HCT116 (cell line): ENCODE results near the gene CBLIF. TPM values are rescaled to one million over a fixed set of nuclear protein-coding genes. Genes with fewer than 3 reads are reported as not detected.

Experiments
- ATAC-seq: fragments of 200-7000 bp; cut with Tn5 transposase; 2 replicates; pipeline ENCODE4 v1.9.1; 2020; ENCODE audit warnings: mild to moderate bottlenecking, moderate library complexity
- BruUV-seq: library from RNA; stranded (reverse); fragments of 400-500 nt; replicated peaks from 2 replicates; lab custom pipeline; 2021; lab: Mats Ljungman, UMichigan
- CTCF ChIA-PET: fragments of 300-600 bp; sonication (Branson Sonifier 250); formaldehyde crosslinking; loops from one replicate; lab custom pipeline; 2021; ENCODE audit warnings: antibody characterized with exemption; lab: Charles Lee
- POLR2A ChIA-PET: fragments of 300-600, 350-600 bp; sonication (Branson Sonifier 250); formaldehyde crosslinking; loops from one replicate; lab custom pipeline; 2021; ENCODE audit warnings: antibody characterized with exemption; lab: Charles Lee
- RAD21 ChIA-PET, 2 experiments: fragments of 300-600 bp; sonication (Branson Sonifier 250); formaldehyde crosslinking; loops; one replicate each; lab custom pipeline; 2023; ENCODE audit warnings: low total read pairs in 2 of 2; ENCODE audit not compliant: uncharacterized antibody in 2 of 2, unreplicated experiment in 2 of 2, low non-redundant PET in 1 of 2; lab: Charles Lee
- DNase-seq: peaks from one replicate; pipeline ENCODE4 v3.0.0-alpha.2; 2010; ENCODE audit warnings: low read depth, low spot score
- H2AFZ ChIP-seq: fragments of 200-600 bp; shearing (Covaris generic), sonication (generic); 2 replicates; pipeline ENCODE4 v1.6.1; 2017; ENCODE audit warnings: low read depth, mixed run types, mixed read lengths, antibody characterized with exemption, low read length; ENCODE audit not compliant: poor library complexity, severe bottlenecking
- H3K27ac ChIP-seq: 2 replicates; pipeline ENCODE4 v1.5.1; 2012; ENCODE audit warnings: low read depth, low read length
- H3K27me3 ChIP-seq: fragments of 200-600 bp; sonication (generic); 2 replicates; pipeline ENCODE4 v1.6.1; 2016; ENCODE audit warnings: mixed run types, low read length, mixed read lengths; ENCODE audit not compliant: insufficient read depth
- H3K36me3 ChIP-seq, 2 experiments: fragments of 200-500 bp in 1 of 2; fragments of 200-600 bp in 1 of 2; sonication (Bioruptor generic) in 1 of 2; sonication (generic) in 1 of 2; 2 replicates each; pipeline versions ENCODE4 v1.5.1 to v1.6.1; 2014 to 2016; ENCODE audit warnings: low read length in 2 of 2, inconsistent platforms in 1 of 2, mixed read lengths in 1 of 2, mixed run types in 1 of 2; ENCODE audit not compliant: insufficient read depth in 2 of 2, control insufficient read depth in 1 of 2
- H3K4me1 ChIP-seq, 2 experiments: fragments of 200-600 bp in 1 of 2; sonication (generic) in 1 of 2; 2 replicates each; pipeline versions ENCODE4 v1.5.1 to v1.6.1; 2012 to 2017; ENCODE audit warnings: low read length in 2 of 2, inconsistent platforms in 1 of 2, mild to moderate bottlenecking in 1 of 2, mixed read lengths in 1 of 2, mixed run types in 1 of 2, moderate library complexity in 1 of 2; ENCODE audit not compliant: insufficient read depth in 2 of 2, control insufficient read depth in 1 of 2
- H3K4me2 ChIP-seq: fragments of 200-600 bp; sonication (generic); 2 replicates; pipeline ENCODE4 v1.6.1; 2017; ENCODE audit warnings: mixed run types, low read length, mixed read lengths
- H3K4me3 ChIP-seq, 2 experiments: fragments of 200-600 bp in 1 of 2; sonication (generic) in 1 of 2; replicated peaks in 1 of 2; 2 replicates each; pipeline ENCODE4 v1.5.1; 2011 to 2016; ENCODE audit warnings: low read length in 2 of 2, control low read depth in 1 of 2, low read depth in 1 of 2, mild to moderate bottlenecking in 1 of 2, mixed read lengths in 1 of 2, mixed run types in 1 of 2
- H3K79me2 ChIP-seq: fragments of 200-600 bp; sonication (generic); 2 replicates; pipeline ENCODE4 v1.6.1; 2017; ENCODE audit warnings: mild to moderate bottlenecking, mixed run types, low read length, moderate library complexity, mixed read lengths; ENCODE audit not compliant: insufficient read depth
- H3K9ac ChIP-seq: fragments of 200-600 bp; sonication (generic); 2 replicates; pipeline ENCODE4 v1.6.1; 2016; ENCODE audit warnings: low read length, mixed read lengths
- H3K9me2 ChIP-seq: fragments of 200-600 bp; sonication (generic), shearing (Covaris generic); 2 replicates; pipeline ENCODE4 v1.6.1; 2017; ENCODE audit warnings: mixed run types, mild to moderate bottlenecking, moderate library complexity; ENCODE audit not compliant: insufficient read depth
- H3K9me3 ChIP-seq, 2 experiments: fragments of 200-500 bp in 1 of 2; fragments of 200-600 bp in 1 of 2; sonication (Bioruptor generic) in 1 of 2; sonication (generic) in 1 of 2; 2 replicates each; pipeline ENCODE4 v1.6.1; 2014 to 2017; ENCODE audit warnings: low read length in 2 of 2, mixed read lengths in 2 of 2, inconsistent platforms in 1 of 2, low read depth in 1 of 2, mild to moderate bottlenecking in 1 of 2, mixed run types in 1 of 2, moderate library complexity in 1 of 2; ENCODE audit not compliant: control insufficient read depth in 1 of 2, insufficient read depth in 1 of 2
- H4K20me1 ChIP-seq: fragments of 200-600 bp; sonication (generic), shearing (Covaris generic); 2 replicates; pipeline ENCODE4 v1.6.1; 2017; ENCODE audit warnings: mixed run types, mild to moderate bottlenecking, moderate library complexity; ENCODE audit not compliant: insufficient read depth
- CEBPB ChIP-seq: IDR thresholded peaks from 2 replicates; pipeline ENCODE4 v1.6.1; 2012; ENCODE audit warnings: low read depth
- EGR1 ChIP-seq: IDR thresholded peaks from 2 replicates; pipeline ENCODE4 v1.6.1; 2012; ENCODE audit warnings: low read depth
- ELF1 ChIP-seq: IDR thresholded peaks from 2 replicates; pipeline ENCODE4 v1.6.1; 2012; ENCODE audit warnings: low read depth, borderline replicate concordance
- EZH2 ChIP-seq: fragments of 200-600 bp; sonication (generic); IDR thresholded peaks from 2 replicates; pipeline ENCODE4 v1.6.1; 2017; ENCODE audit warnings: antibody characterized with exemption, mixed run types
- EZH2phosphoT487 ChIP-seq: fragments of 200-600 bp; IDR thresholded peaks from 2 replicates; pipeline ENCODE4 v1.6.1; 2018; ENCODE audit warnings: antibody characterized with exemption, borderline replicate concordance
- FOSL1 ChIP-seq: IDR thresholded peaks from 2 replicates; pipeline ENCODE4 v1.6.1; 2012; ENCODE audit warnings: low read depth
- POLR2A ChIP-seq: IDR thresholded peaks from 2 replicates; pipeline ENCODE4 v1.7.0; 2011; ENCODE audit warnings: borderline replicate concordance; ENCODE audit not compliant: insufficient read depth, insufficient read length; ENCODE audit errors: extremely low read depth
- RAD21 ChIP-seq: IDR thresholded peaks from 2 replicates; pipeline ENCODE4 v1.6.1; 2012; ENCODE audit warnings: low read depth, mild to moderate bottlenecking
- SIN3A ChIP-seq: IDR thresholded peaks from 2 replicates; pipeline ENCODE4 v1.6.1; 2012; ENCODE audit warnings: low read depth
- SRF ChIP-seq: IDR thresholded peaks from 2 replicates; pipeline ENCODE4 v1.6.1; 2012; ENCODE audit warnings: low read depth
- TCF7L2 ChIP-seq: IDR thresholded peaks from 2 replicates; pipeline ENCODE4 v1.7.0; 2011; ENCODE audit warnings: borderline replicate concordance, inconsistent platforms; ENCODE audit not compliant: insufficient read depth, insufficient read length; ENCODE audit errors: extremely low read depth
- YY1 ChIP-seq: IDR thresholded peaks from 2 replicates; pipeline ENCODE4 v1.6.1; 2011; ENCODE audit warnings: low read length, low read depth, moderate library complexity, mild to moderate bottlenecking; ENCODE audit not compliant: insufficient replicate concordance; ENCODE audit errors: extremely low read depth
- ZBTB33 ChIP-seq: IDR thresholded peaks from 2 replicates; pipeline ENCODE4 v1.6.1; 2011; ENCODE audit warnings: mild to moderate bottlenecking, low read length, moderate library complexity; ENCODE audit not compliant: insufficient replicate concordance; ENCODE audit errors: extremely low read depth
- ZNF274 ChIP-seq: fragments of 200-500 bp; sonication (Bioruptor generic); IDR thresholded peaks from 2 replicates; pipeline ENCODE4 v1.6.1; 2014; ENCODE audit warnings: mild to moderate bottlenecking, low read depth, low read length, inconsistent platforms
- intact Hi-C: fragments of 100-400 bp; cut with micrococcal nuclease; formaldehyde crosslinking; loops from 2 replicates; pipeline ENCODE4 v1.10.0; 2022
- total RNA-seq: library from RNA; stranded (reverse); gene quantifications from one replicate; pipeline ENCODE4 v1.2.1, GENCODE V29; 2021; ENCODE audit not compliant: unreplicated experiment
- TF ChIP-seq, protein P1 (sequence below): IDR thresholded peaks from 2 replicates; pipeline ENCODE4 v1.6.1; 2012
- TF ChIP-seq, protein P2 (sequence below): IDR thresholded peaks from 2 replicates; pipeline ENCODE4 v1.6.1; 2012; ENCODE audit warnings: low read depth

CBLIF gene
- total RNA-seq, 1 experiment from 2014 or later = not detected

DNA sequence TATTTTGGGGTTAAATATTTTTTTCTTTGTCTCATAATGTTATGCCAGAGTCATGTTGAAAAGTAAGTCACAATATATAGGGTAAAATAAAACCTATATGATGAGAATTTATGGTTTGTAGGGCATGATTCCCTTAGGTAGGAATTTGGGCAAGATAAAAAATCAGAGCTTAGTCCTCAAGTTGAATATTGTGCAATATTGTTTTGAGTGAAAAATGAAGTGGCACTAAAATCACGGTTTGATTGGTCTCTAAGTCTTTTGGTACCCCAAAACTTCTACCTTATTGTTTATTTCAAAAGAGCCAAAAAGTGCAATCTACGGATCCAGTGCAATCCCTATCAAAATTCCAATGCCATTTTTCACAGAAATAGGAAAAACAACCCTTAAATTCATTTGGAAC is 33.1 kb downstream of the CBLIF start:
- RAD21 ChIA-PET = no interaction called here
- Histone ChIP-seq H3K4me1 (peaks cover 5 to 15% of the 10 kb centered on the region in 2 experiments; a peak in 2 of 4 replicates), H3K36me3 (peaks cover 6 to 11% of the 10 kb centered on the region in 2 experiments; a peak in 2 of 4 replicates), H3K9me2 (no peaks in the 10 kb centered on the region), H3K27ac (no peak overlapping the region), H3K9me3 (no peaks in the 10 kb centered on the region), H3K4me3 (no peak overlapping the region), H4K20me1 (no peaks in the 10 kb centered on the region), H3K27me3 (no peaks in the 10 kb centered on the region), H3K9ac (no peak overlapping the region), H2AFZ (no peak overlapping the region), H3K4me2 (no peak overlapping the region), H3K79me2 (peaks cover 25% of the 10 kb centered on the region)
- CTCF ChIA-PET = interaction anchor here (2.2 kb wide), 1 partner anchor 57 kb away, joined by 5 read pairs; the partner anchor contains the start of gene STX3
- no TSS peak for BruUV-seq
- DNase-seq (no peak), ATAC-seq (no peak)
- TF ChIP-seq RAD21 = no peak
- TF ChIP-seq, protein P1, sequence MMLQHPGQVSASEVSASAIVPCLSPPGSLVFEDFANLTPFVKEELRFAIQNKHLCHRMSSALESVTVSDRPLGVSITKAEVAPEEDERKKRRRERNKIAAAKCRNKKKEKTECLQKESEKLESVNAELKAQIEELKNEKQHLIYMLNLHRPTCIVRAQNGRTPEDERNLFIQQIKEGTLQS = no peak
- TF ChIP-seq TCF7L2 = no peak
- no peak for TF ChIP-seq YY1
- TF ChIP-seq EZH2phosphoT487 = no peak
- no peak for TF ChIP-seq CEBPB
- no peak for TF ChIP-seq SIN3A
- no peak for TF ChIP-seq ELF1
- TF ChIP-seq ZBTB33 = no peak
- no peak for TF ChIP-seq SRF
- no peak for TF ChIP-seq ZNF274
- no peak for TF ChIP-seq EGR1
- TF ChIP-seq EZH2 = no peak
- TF ChIP-seq, protein P2, sequence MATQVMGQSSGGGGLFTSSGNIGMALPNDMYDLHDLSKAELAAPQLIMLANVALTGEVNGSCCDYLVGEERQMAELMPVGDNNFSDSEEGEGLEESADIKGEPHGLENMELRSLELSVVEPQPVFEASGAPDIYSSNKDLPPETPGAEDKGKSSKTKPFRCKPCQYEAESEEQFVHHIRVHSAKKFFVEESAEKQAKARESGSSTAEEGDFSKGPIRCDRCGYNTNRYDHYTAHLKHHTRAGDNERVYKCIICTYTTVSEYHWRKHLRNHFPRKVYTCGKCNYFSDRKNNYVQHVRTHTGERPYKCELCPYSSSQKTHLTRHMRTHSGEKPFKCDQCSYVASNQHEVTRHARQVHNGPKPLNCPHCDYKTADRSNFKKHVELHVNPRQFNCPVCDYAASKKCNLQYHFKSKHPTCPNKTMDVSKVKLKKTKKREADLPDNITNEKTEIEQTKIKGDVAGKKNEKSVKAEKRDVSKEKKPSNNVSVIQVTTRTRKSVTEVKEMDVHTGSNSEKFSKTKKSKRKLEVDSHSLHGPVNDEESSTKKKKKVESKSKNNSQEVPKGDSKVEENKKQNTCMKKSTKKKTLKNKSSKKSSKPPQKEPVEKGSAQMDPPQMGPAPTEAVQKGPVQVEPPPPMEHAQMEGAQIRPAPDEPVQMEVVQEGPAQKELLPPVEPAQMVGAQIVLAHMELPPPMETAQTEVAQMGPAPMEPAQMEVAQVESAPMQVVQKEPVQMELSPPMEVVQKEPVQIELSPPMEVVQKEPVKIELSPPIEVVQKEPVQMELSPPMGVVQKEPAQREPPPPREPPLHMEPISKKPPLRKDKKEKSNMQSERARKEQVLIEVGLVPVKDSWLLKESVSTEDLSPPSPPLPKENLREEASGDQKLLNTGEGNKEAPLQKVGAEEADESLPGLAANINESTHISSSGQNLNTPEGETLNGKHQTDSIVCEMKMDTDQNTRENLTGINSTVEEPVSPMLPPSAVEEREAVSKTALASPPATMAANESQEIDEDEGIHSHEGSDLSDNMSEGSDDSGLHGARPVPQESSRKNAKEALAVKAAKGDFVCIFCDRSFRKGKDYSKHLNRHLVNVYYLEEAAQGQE = no peak
- no peak for TF ChIP-seq POLR2A
- TF ChIP-seq FOSL1 = no peak
- intact Hi-C loops = no loop called here
- POLR2A ChIA-PET = interaction anchor here (0.6 kb wide), 1 partner anchor 418 kb away, joined by 3 read pairs; no protein-coding TSS in a partner anchor
